ENCODE results near the gene SNCG.
"Not testable (repeated sequence)": the region's sequence is repeated elsewhere in the genome, so short reads cannot be mapped to it uniquely, and the experiment has no call there.

The SNCG gene

GRCh38 chr10:86958116-86958900, at the start of gene SNCG:
Gene SNCG (plus strand): TSS chr10:86958599. CDS start chr10:86958698, 99 bp downstream.
- no peak for DNase-seq (ENCODE audit: low read depth)

DNA sequence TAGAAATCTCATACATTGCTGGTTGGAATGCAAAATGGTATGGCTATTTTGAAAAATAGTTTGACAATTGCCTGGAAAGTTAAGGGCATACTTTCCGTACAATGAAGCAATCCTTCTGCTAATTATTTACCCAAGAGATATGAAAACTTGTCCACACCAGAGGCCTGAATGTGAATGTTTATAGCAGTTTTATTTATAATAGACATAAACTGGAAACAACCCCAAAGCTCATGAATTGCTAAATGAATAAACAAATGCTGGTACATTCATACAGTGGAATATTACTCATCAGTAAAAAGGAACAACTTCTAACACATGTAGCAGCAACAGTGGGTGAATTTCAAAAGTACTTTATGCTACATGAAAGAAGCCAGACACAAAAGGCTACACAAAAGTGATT, 43.7 kb upstream of the SNCG start:
- DNase-seq (ENCODE audit: low read depth), result no peak

GRCh38 chr10:86918022-86918471, 40.4 kb upstream of the SNCG start:
- no peak for DNase-seq (ENCODE audit: low read depth)

- no peak for DNase-seq (ENCODE audit: low read depth)
These were observed 35.8 kb upstream of the SNCG start for GRCh38 chr10:86922553-86922961.

DNA sequence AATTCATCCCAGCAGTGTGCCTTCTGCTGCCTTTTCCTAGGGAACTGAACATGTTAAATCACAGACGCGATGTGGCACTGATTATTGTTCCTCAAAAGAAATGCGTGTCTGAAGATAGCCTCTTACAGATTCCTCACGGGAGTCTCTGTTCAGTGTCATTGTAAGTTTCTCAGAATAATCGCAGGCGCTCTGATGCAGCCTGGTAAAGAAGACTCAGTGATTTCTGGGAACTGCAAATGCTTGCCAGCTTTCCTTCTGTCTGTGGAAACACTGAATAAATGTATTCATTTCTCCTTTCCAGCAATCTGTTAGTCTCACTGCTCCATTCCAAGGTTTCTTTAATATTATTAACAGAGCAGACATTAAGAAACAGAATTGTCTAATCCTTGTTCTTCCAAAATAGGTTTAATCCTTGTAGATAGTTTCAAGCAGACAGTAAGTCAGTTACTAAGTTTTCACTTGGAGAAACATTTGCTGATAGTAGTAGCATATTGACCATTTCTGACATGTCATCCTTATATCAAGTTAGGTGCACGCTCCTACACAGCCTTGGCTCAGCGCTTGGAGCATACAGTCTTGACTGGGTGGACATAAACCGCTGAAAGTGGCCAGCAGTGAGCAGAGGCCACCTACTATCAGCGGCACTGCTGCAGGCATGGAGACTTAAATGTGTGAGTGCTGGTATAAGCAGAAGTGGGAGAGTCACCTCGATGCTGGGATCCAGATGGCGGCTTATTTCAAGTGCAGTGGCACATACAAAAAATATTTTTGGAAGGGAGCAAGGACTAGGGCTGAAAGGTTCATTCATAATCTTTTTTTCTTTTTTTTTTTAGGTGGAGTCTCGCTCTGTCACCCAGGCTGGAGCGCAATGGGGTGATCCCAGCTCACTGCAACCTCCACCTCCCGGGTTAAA, 28.7 kb upstream of the SNCG start:
- no peak for DNase-seq (ENCODE audit: low read depth)

GRCh38 chr10:86931872-86932271, 26.5 kb upstream of the SNCG start:
- DNase-seq (ENCODE audit: low read depth), result no peak

GRCh38 chr10:86932674-86933073, 25.7 kb upstream of the SNCG start:
- no peak for DNase-seq (ENCODE audit: low read depth)

DNA sequence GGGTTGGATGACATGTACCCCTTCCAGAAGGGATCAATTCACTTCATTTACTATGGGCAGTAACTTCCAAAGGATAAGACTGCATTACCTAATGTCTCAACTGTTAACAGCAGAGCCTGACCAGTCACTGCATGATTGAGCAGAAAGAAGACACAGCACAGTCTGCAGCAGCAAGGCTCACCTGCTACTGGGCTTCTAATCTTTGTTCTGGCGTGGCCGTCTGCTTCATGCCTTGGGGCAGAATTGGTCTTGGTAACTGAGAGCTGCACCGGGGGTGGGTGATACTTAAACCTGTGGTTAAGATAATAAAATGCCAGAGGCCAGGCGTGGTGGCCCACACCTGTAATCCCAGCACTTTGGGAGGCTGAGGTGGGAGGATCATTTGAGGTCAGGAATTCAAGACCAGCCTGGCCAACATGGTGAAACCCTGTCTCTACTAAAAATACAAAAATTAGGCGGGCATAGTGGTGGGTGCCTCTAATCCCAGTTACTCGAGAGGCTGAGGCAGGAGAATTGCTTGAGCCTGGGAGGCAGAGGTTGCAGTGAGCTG, 24.2 kb upstream of the SNCG start:
- DNase-seq (ENCODE audit: low read depth), result not testable (repeated sequence)

DNA sequence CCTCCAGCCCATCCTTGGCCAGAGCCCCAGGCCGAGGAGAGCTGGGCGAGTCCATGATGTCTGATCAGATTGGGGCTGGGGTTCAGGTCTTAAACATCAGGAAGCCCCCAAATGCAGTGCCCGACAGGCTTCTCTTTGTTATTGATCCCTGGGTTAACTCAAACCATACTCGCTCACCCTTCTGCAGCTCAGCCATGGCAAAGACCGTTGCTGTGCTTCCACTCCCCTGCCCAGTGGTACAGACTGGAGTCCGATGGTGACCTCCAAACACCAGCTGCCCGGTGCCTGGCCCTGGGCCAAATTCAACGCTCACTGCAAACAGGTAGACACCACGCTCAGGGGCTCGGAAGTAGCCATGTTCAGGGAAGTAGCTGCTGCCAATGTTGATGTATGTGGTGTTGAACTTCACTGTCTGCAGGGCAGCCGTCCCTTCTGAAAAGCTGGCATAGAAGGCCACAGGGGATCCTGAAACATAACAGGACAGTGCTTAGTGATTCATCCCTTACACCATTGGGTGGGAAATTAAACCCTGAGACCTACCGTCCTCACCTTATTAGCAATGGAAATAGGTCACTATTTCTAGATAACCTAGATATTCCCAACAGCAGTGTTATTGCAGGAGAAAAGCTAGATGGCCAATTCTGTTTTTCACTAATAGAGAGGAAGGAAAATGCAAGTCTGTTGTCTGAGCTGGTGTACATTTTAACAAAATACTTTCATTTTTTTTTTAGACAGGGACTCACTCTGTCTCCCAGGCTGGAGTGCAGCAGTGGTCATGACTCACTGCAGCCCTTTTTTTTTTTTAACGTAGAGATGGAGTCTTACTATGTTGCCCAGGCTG, 21.5 kb upstream of the SNCG start:
- no peak for DNase-seq (ENCODE audit: low read depth)

DNA sequence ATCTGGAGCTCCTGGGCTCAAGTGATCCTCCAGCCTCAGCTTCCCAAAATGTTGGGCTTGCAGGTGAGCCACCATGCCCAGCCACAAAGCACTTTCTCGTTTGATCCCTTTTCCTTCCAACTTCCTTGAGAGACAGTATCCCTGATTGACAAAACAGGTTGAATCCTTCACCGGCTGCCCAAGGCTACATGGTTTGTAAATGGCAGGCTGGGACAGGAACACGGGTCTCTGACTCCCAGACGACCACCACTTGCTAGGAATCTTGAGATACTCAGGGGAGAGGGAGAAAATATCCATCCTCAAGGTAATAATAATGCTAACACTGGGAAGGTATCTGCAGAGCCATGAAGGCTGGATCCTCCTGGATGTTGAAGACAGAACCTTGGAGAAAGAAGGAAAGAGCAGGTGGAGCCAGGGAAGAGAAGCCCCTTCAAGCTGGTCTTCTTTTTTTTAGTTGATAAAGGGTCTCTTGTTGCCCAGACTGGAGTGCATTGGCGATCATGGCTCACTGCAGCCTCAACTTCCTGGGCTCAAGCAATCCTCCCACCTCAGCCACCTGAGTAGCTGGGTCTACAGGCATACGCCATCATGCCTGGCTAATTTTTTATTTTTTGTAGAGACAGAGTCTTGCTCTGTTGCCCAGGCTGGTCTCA, 20.8 kb upstream of the SNCG start:
- DNase-seq (ENCODE audit: low read depth), result no peak

DNA sequence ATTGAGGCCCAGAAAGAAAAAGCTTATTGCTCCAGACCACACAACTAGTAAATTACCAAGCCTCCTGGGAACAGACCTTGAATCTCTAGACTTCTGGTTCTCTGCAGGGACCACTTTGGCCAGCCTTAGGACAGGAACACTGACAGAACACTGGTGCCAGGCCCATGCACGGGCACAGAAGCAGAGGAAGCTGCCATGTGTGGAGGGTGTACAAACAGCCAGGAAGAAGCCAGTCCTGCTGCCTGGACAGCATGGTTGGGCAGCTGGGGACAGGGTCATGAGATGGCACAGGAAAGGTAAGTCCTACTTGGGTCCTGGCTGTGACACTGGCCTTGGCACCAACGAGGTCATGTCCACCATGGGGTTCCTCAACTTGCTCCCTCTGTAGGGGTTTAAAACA, 20.1 kb upstream of the SNCG start:
- DNase-seq (ENCODE audit: low read depth), result no peak

DNA sequence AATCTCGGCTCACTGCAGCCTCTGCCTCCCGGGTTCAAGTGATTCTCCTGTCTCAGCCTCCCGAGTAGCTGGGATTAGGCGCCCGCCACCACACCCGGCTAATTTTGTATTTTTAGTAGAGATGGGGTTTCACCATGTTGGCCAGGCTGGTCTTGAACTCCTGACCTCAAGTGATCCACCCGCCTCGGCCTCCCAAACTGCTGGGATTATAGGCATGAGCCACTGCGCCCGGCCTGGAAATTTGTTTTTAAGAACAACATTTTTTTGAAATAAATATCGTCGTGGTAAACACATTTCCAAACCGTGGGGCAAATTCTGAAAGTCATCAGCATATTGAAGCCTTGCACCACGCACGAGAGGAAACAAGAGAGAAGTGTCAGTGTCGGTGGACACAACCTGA, 18.3 kb upstream of the SNCG start:
- not testable (repeated sequence) for DNase-seq (ENCODE audit: low read depth)

DNA sequence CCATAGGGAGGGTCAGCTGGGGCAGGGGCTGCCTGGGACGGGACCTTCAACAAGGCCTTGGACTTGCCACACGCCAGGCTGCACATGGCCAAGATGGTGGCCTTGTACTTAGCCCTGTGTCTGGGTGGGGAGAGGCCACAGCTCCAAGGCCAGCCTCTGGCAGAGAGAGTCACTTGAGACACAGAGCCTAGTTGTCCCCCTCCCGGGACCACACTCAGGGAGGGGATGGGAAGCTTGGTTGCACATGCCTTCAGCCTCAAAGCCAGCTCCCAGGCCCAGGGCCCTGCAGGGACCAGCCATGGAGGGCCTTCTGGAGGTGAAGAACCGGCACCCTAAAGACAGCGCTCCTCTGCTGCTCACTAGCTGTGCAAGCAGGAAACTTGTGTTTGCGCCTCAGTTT, 17.7 kb upstream of the SNCG start:
- no peak for DNase-seq (ENCODE audit: low read depth)

DNA sequence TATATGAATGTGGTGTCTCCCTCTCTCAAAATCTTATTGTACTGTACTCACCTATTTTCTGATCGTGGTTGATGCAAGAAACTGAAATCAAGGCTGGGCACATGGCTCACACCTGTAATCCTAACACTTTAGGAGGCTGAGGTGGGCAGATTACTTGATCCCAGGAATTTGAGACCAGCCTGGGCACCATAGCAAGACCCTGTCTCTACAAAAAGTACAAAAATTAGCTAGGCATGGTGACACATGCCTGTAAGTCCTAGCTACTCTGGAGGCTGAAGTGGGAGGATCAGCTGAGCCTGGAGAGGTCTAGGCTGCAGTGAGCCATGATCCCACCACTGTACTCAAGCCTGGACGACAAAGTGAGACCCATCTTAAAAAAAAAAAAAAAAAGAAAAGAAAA, 17.0 kb upstream of the SNCG start:
- no peak for DNase-seq (ENCODE audit: low read depth)

DNA sequence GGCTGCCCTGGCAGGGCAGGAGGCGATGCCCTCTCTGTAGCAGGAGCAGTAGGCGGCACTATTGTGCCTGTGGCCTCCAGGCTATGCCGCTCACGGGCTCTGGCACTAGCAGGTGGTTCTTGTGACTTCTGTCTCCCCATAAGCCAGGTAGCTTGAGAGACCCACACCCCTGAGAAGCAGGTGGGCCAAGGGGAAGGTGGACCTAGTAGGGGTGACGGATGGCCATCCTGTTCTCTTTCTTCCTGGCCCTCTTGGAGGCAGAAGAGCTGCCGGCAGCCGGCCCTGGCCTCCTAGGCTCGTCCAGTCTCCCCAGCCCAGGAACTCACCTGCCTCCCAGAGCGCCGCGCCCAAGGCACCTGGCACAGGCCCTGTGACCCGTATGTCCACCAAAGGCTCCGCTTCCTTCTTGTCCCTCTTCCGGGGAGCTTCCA, 16.4 kb upstream of the SNCG start:
- no peak for DNase-seq (ENCODE audit: low read depth)

DNA sequence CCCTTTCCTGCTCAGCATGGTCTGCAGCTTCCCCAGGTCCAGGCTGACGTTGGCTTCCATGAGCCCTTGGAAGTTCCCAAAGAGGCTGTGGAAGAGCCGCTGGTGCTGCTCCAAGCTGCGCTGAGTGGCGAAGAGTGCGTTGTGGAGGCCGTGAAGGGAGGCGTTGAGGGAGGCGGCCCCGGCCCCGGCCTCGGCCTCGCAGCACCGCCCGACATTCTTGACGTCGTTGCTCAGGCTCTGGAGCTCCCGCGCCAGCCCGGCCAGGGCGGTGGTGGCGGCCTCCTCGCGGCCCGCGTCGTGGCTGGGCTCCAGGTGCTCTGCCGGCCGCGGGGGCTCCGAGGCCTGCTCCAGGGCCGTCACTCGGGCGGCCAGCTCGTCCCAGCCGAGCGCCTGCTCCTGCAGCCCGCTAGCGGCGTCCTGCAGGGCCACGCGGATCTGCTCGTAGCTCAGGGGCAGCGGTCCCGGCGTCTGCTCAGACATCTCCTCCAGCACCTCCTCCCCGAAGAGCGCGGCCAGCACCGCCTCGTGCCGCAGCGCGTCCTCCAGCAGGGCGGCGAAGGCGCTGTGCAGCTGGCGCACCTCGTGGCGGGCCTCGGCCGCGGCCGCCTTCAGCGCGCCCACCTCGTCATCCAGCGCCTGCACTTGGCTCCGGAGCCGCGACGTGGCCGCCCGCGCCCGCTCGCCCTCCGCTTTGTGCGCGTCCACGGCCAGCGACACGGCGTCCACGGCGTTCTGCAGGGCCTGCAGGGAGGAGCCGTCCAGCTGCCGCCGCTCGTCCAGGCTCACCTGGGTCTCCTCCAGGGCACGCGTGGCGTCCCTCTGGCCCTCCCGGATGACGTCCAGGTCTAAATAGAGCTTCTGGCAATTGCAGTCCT, 15.7 kb upstream of the SNCG start:
- no peak for DNase-seq (ENCODE audit: low read depth)

GRCh38 chr10:86943316-86944030, 14.9 kb upstream of the SNCG start:
- DNase-seq (ENCODE audit: low read depth), result no peak

DNA sequence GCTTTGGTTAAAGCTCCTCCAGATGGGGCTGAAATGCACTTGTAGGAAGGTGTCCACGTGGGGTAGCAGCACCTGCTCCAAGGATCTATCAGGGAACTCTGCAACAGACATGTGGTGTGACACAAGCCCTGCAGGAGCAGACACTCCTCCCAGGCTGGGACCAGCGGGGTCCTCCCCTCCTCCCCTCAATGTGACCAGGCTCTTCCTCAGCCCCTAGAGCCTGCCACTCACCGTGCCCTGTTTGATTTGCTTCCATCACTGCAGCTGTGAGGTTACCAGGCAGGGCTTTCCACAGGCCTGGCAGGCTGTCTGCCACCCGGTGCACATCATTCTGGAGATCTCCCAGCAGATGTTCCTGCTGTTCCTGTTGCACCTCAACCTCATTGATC, 14.4 kb upstream of the SNCG start:
- no peak for DNase-seq (ENCODE audit: low read depth)

GRCh38 chr10:86944471-86944870, 13.9 kb upstream of the SNCG start:
- DNase-seq (ENCODE audit: low read depth), result no peak

- no peak for DNase-seq (ENCODE audit: low read depth)
These were observed 13.5 kb upstream of the SNCG start for GRCh38 chr10:86944907-86945306.
